Measurements from ENCODE around the gene MESP1.

- TF ChIP-seq EZH2 (conservative IDR thresholded peaks at IDR 0.05; ENCODE audit: low read depth, low read length) (no peak), ZNF766 (CRISPR knock-in tag; IDR thresholded peaks at IDR 0.05; ENCODE audit: borderline replicate concordance) (no peak), ZNF644 (CRISPR knock-in tag; IDR thresholded peaks at IDR 0.05; ENCODE audit: low read depth) (no peak), CREM (IDR thresholded peaks at IDR 0.05) (no peak), CREM (CRISPR knock-in tag; IDR thresholded peaks at IDR 0.05) (no peak), ZNF138 (CRISPR knock-in tag; IDR thresholded peaks at IDR 0.05; ENCODE audit: low read depth) (no peak), TEAD3 (CRISPR knock-in tag; optimal IDR thresholded peaks at IDR 0.05; ENCODE audit: borderline replicate concordance) (no peak), KLF16 (CRISPR knock-in tag; IDR thresholded peaks at IDR 0.05) (no peak), ATF7 (IDR thresholded peaks at IDR 0.05) (no peak), ATF7 (CRISPR knock-in tag; IDR thresholded peaks at IDR 0.05) (no peak), MTA1 (CRISPR knock-in tag; IDR thresholded peaks at IDR 0.05; ENCODE audit: borderline replicate concordance) (no peak), FOSL2 (CRISPR knock-in tag; IDR thresholded peaks at IDR 0.05) (no peak)
Measured at GRCh38 chr15:89749054-89749453, 2.0 kb downstream of the MESP1 start.

All from HepG2 (cell line).